Measurements from ENCODE around the gene MUC5B. TPM values are rescaled to one million over a fixed set of nuclear protein-coding genes. Genes with fewer than 3 reads are reported as not detected.

MUC5B gene
- total RNA-seq, 3 donors from 2014 or later, result 1.1 to 2.2 (median 1.4) TPM

GRCh38 chr11:1197431-1197885 lies 25.4 kb upstream of the MUC5B start:
- no peaks in the 10 kb centered on the region for H3K4me1 Mint-ChIP-seq (ENCODE audit: low read depth)
- H3K9me3 Mint-ChIP-seq, result no peaks in the 10 kb centered on the region
- no peak overlapping the region for H3K4me3 Mint-ChIP-seq
- peak; percentile 3 for DNase-seq
- ATAC-seq, result no peak
- no peaks in the 10 kb centered on the region for H3K36me3 Mint-ChIP-seq (ENCODE audit: insufficient read depth)
- H3K27me3 Mint-ChIP-seq (ENCODE audit: low read depth), result peaks cover 6% of the 10 kb centered on the region

GRCh38 chr11:1197886-1198560 lies 24.8 kb upstream of the MUC5B start:
- Mint-ChIP-seq H3K36me3 (ENCODE audit: insufficient read depth) (no peaks in the 10 kb centered on the region), H3K9me3 (no peaks in the 10 kb centered on the region), H3K4me3 (no peak overlapping the region), H3K4me1 (ENCODE audit: low read depth) (no peaks in the 10 kb centered on the region), H3K27me3 (ENCODE audit: low read depth) (peaks cover 6% of the 10 kb centered on the region)
- DNase-seq (peak; percentile 2), ATAC-seq (no peak)

- DNase-seq (peak; percentile 3), ATAC-seq (no peak)
- Mint-ChIP-seq H3K4me1 (ENCODE audit: low read depth) (no peaks in the 10 kb centered on the region), H3K9me3 (no peaks in the 10 kb centered on the region), H3K4me3 (no peak overlapping the region), H3K36me3 (ENCODE audit: insufficient read depth) (no peaks in the 10 kb centered on the region), H3K27me3 (ENCODE audit: low read depth) (peaks cover 6% of the 10 kb centered on the region)
Observed at GRCh38 chr11:1198561-1199240, 24.2 kb upstream of the MUC5B start.

- Mint-ChIP-seq H3K4me3 (no peak overlapping the region), H3K9me3 (no peaks in the 10 kb centered on the region), H3K27me3 (ENCODE audit: low read depth) (peaks cover 6% of the 10 kb centered on the region), H3K36me3 (ENCODE audit: insufficient read depth) (no peaks in the 10 kb centered on the region), H3K4me1 (ENCODE audit: low read depth) (no peaks in the 10 kb centered on the region)
- DNase-seq (no peak), ATAC-seq (no peak)
Observed at GRCh38 chr11:1199241-1199750, 23.6 kb upstream of the MUC5B start.

- ATAC-seq, result no peak
- peak; percentile 3 for DNase-seq
- Mint-ChIP-seq H3K4me3 (no peak overlapping the region), H3K4me1 (ENCODE audit: low read depth) (no peaks in the 10 kb centered on the region), H3K36me3 (ENCODE audit: insufficient read depth) (no peaks in the 10 kb centered on the region), H3K27me3 (ENCODE audit: low read depth) (peaks cover 6% of the 10 kb centered on the region), H3K9me3 (no peaks in the 10 kb centered on the region)
Observed at GRCh38 chr11:1199751-1200610, 22.9 kb upstream of the MUC5B start.

- Mint-ChIP-seq H3K9me3 (no peaks in the 10 kb centered on the region), H3K4me3 (no peak overlapping the region), H3K27me3 (ENCODE audit: low read depth) (peaks cover 6% of the 10 kb centered on the region), H3K4me1 (ENCODE audit: low read depth) (no peaks in the 10 kb centered on the region), H3K36me3 (ENCODE audit: insufficient read depth) (no peaks in the 10 kb centered on the region)
- ATAC-seq (no peak), DNase-seq (peak; percentile 2)
Observed at GRCh38 chr11:1200611-1201191, 22.2 kb upstream of the MUC5B start.

- Mint-ChIP-seq H3K9me3 (no peaks in the 10 kb centered on the region), H3K27me3 (ENCODE audit: low read depth) (peaks cover 4% of the 10 kb centered on the region), H3K4me1 (ENCODE audit: low read depth) (no peaks in the 10 kb centered on the region), H3K4me3 (no peak overlapping the region), H3K36me3 (ENCODE audit: insufficient read depth) (no peaks in the 10 kb centered on the region)
- DNase-seq, result no peak
- ATAC-seq, result no peak
Observed at GRCh38 chr11:1201395-1202153, 21.3 kb upstream of the MUC5B start.

- no peaks in the 10 kb centered on the region for H3K4me1 Mint-ChIP-seq (ENCODE audit: low read depth)
- H3K4me3 Mint-ChIP-seq, result no peak overlapping the region
- H3K27me3 Mint-ChIP-seq (ENCODE audit: low read depth), result peaks cover 2% of the 10 kb centered on the region
- peak in 1 of 2 donors; percentile 5 for ATAC-seq
- no peaks in the 10 kb centered on the region for H3K36me3 Mint-ChIP-seq (ENCODE audit: insufficient read depth)
- peak; percentile 4 for DNase-seq
- H3K9me3 Mint-ChIP-seq, result no peaks in the 10 kb centered on the region
Observed at GRCh38 chr11:1202154-1202775, 20.6 kb upstream of the MUC5B start.

GRCh38 chr11:1202776-1203504 lies 19.9 kb upstream of the MUC5B start:
- Mint-ChIP-seq H3K27me3 (ENCODE audit: low read depth) (peaks cover 2% of the 10 kb centered on the region), H3K4me3 (no peak overlapping the region), H3K36me3 (ENCODE audit: insufficient read depth) (no peaks in the 10 kb centered on the region), H3K4me1 (ENCODE audit: low read depth) (no peaks in the 10 kb centered on the region), H3K9me3 (no peaks in the 10 kb centered on the region)
- peak; percentile 89 to 90 for ATAC-seq
- peak; percentile 55 for DNase-seq

GRCh38 chr11:1203505-1204271 lies 19.2 kb upstream of the MUC5B start:
- peaks cover 2% of the 10 kb centered on the region for H3K27me3 Mint-ChIP-seq (ENCODE audit: low read depth)
- no peaks in the 10 kb centered on the region for H3K4me1 Mint-ChIP-seq (ENCODE audit: low read depth)
- no peak for ATAC-seq
- no peak overlapping the region for H3K4me3 Mint-ChIP-seq
- H3K36me3 Mint-ChIP-seq (ENCODE audit: insufficient read depth), result no peaks in the 10 kb centered on the region
- H3K9me3 Mint-ChIP-seq, result no peaks in the 10 kb centered on the region
- DNase-seq, result peak; percentile 4

- DNase-seq (peak; percentile 3), ATAC-seq (no peak)
- H3K36me3 Mint-ChIP-seq (ENCODE audit: insufficient read depth), result no peaks in the 10 kb centered on the region
- H3K4me3 Mint-ChIP-seq, result no peak overlapping the region
- no peaks in the 10 kb centered on the region for H3K4me1 Mint-ChIP-seq (ENCODE audit: low read depth)
- H3K9me3 Mint-ChIP-seq, result no peaks in the 10 kb centered on the region
- peaks cover 2% of the 10 kb centered on the region for H3K27me3 Mint-ChIP-seq (ENCODE audit: low read depth)
Observed at GRCh38 chr11:1204381-1205101, 18.3 kb upstream of the MUC5B start.

Data from activated T-cell treated with anti-CD3 and anti-CD28 coated beads, Interleukin-2, amount 50 U/mL, for 4 hours (primary cell).